Endodermal cell (in vitro differentiated cells): ENCODE data around the gene SLC12A8. TPM values are rescaled to one million over a fixed set of nuclear protein-coding genes. Genes with fewer than 3 reads are reported as not detected.
A peak's percentile ranks its signal among the peaks of the same experiment; 100 is the strongest.

Experiments used
- DNase-seq: peaks from one replicate; pipeline ENCODE4 v3.0.0-alpha.2; 2017
- H3K27ac ChIP-seq: 2 replicates; pipeline ENCODE4 v1.5.1; 2013; ENCODE audit warnings: mild to moderate bottlenecking, low read depth, low read length, moderate library complexity
- H3K27me3 ChIP-seq: 2 replicates; pipeline ENCODE4 v1.6.1; 2013; ENCODE audit warnings: mild to moderate bottlenecking, low read length, moderate library complexity; ENCODE audit not compliant: insufficient read depth, control insufficient read depth, poor library complexity, severe bottlenecking
- H3K36me3 ChIP-seq: 2 replicates; pipeline ENCODE4 v1.7.0; 2013; ENCODE audit warnings: mild to moderate bottlenecking, low read length, moderate library complexity; ENCODE audit not compliant: control insufficient read depth, insufficient read depth
- H3K4me1 ChIP-seq: one replicate; pipeline ENCODE4 v1.7.0; 2013; ENCODE audit warnings: low read length; ENCODE audit not compliant: control insufficient read depth, insufficient read depth
- H3K4me3 ChIP-seq: 2 replicates; pipeline ENCODE4 v1.5.1; 2013; ENCODE audit warnings: mild to moderate bottlenecking, low read length, moderate library complexity
- H3K9ac ChIP-seq: 2 replicates; pipeline ENCODE4 v1.6.1; 2013; ENCODE audit warnings: mild to moderate bottlenecking, low read length, moderate library complexity; ENCODE audit not compliant: poor library complexity, severe bottlenecking; ENCODE audit errors: extremely low read depth
- H3K9me3 ChIP-seq: 2 replicates; pipeline ENCODE4 v1.6.1; 2013; ENCODE audit warnings: mild to moderate bottlenecking, low read length, moderate library complexity; ENCODE audit not compliant: control insufficient read depth
- H3K27ac Mint-ChIP-seq: 2 replicates; pipeline ENCODE4 v1.8.0; 2020; ENCODE audit warnings: mixed read lengths
- H3K27me3 Mint-ChIP-seq: 2 replicates; pipeline ENCODE4 v1.8.0; 2021; ENCODE audit warnings: mild to moderate bottlenecking, mixed read lengths; ENCODE audit not compliant: insufficient read depth
- H3K36me3 Mint-ChIP-seq: 2 replicates; pipeline ENCODE4 v1.8.0; 2020; ENCODE audit warnings: low read depth, mixed read lengths
- H3K4me1 Mint-ChIP-seq: 2 replicates; pipeline ENCODE4 v1.8.0; 2020; ENCODE audit warnings: mixed read lengths
- H3K4me3 Mint-ChIP-seq: 2 replicates; pipeline ENCODE4 v1.8.0; 2020; ENCODE audit warnings: mild to moderate bottlenecking, moderate library complexity, mixed read lengths
- H3K9me3 Mint-ChIP-seq: 2 replicates; pipeline ENCODE4 v1.8.0; 2020; ENCODE audit warnings: mild to moderate bottlenecking, mixed read lengths
- CTCF ChIP-seq: fragments of 200-600 bp; sonication (generic); conservative IDR thresholded peaks from 2 replicates; pipeline ENCODE4 v1.5.0; 2021; ENCODE audit warnings: antibody characterized with exemption, mild to moderate bottlenecking
- WGBS, 2 experiments: methylation state at CpG; one replicate each; pipeline versions ENCODE4 v1.1.5 to v1.1.7; 2013; ENCODE audit warnings: missing lambda C conversion rate in 2 of 2, mixed read lengths in 1 of 2; ENCODE audit not compliant: insufficient coverage in 1 of 2, insufficient read length in 1 of 2; 5-methylcytosine and 5-hydroxymethylcytosine counted together
- total RNA-seq, 2 donors: library from RNA; stranded (reverse); fragmentation: NEBNext Ultra II Directional in 1 of 2; extraction: Animal tissue kit (Norgen Biotek cat#: 25700) in 1 of 2; gene quantifications; 2 replicates in 1 of 2; 3 replicates in 1 of 2; pipeline ENCODE4 v1.2.1, GENCODE V29; 2021

SLC12A8 gene
- total RNA-seq, 2 donors from 2014 or later, result 17.3 to 18.6 TPM

- DNase-seq, result peak; percentile 24
- Mint-ChIP-seq H3K27me3 (no peaks in the 10 kb centered on the region), H3K4me1 (peaks cover 19% of the 10 kb centered on the region), H3K4me3 (no peak overlapping the region), H3K27ac (no peak overlapping the region), H3K36me3 (no peaks in the 10 kb centered on the region), H3K9me3 (no peaks in the 10 kb centered on the region)
- H3K4me1 ChIP-seq, result no peaks in the 10 kb centered on the region
- WGBS, 2 experiments, result 95 to 97% methylated on average over 16 to 17 of the region's 17 CpGs
- no peaks in the 10 kb centered on the region for H3K27me3 ChIP-seq
- H3K9ac ChIP-seq, result no peak overlapping the region
- TF ChIP-seq CTCF, result no peak
- no peak overlapping the region for H3K27ac ChIP-seq
- no peak overlapping the region for H3K4me3 ChIP-seq
- H3K9me3 ChIP-seq, result no peaks in the 10 kb centered on the region
- no peaks in the 10 kb centered on the region for H3K36me3 ChIP-seq
Measured at GRCh38 chr3:125154800-125155269, 57.7 kb downstream of the SLC12A8 start.

DNA sequence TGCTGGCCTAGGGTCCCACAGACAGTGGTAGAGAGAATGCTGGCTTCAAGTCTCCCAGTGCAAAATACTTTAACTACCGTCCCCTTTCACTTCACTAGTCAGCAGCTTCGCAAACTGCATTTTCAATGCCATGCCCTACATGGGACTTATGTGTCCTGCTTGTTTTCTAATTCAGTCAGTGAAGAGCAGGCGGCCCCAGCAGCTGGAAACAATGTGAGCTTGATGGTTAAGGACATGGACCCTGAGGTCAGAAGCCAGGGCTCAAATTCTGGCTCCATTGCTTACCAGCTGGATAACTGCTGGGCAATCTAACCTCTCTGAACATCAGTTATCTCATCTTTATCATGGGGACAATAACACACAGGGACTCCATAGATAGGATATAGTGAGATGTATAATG, 58.4 kb downstream of the SLC12A8 start:
- peaks cover 19% of the 10 kb centered on the region for H3K4me1 Mint-ChIP-seq

GRCh38 chr3:125152951-125153350, 59.6 kb downstream of the SLC12A8 start:
- Mint-ChIP-seq H3K9me3 (no peaks in the 10 kb centered on the region), H3K27ac (no peak overlapping the region), H3K4me3 (no peak overlapping the region), H3K4me1 (peaks cover 14% of the 10 kb centered on the region), H3K36me3 (no peaks in the 10 kb centered on the region), H3K27me3 (no peaks in the 10 kb centered on the region)
- Histone ChIP-seq H3K27me3 (no peaks in the 10 kb centered on the region), H3K36me3 (no peaks in the 10 kb centered on the region), H3K4me1 (no peaks in the 10 kb centered on the region), H3K27ac (no peak overlapping the region), H3K9me3 (no peaks in the 10 kb centered on the region), H3K9ac (no peak overlapping the region), H3K4me3 (no peak overlapping the region)
- 87 to 98% methylated on average over 8 to 10 of the region's 10 CpGs for WGBS, 2 experiments
- DNase-seq, result peak; percentile 30
- TF ChIP-seq CTCF, result no peak

More for the DNA sequence above, 58.4 kb downstream of the SLC12A8 start:
- DNase-seq, result peak; percentile 36
- Histone ChIP-seq H3K27me3 (no peaks in the 10 kb centered on the region), H3K9ac (no peak overlapping the region), H3K9me3 (no peaks in the 10 kb centered on the region), H3K27ac (no peak overlapping the region), H3K4me1 (no peaks in the 10 kb centered on the region), H3K4me3 (no peak overlapping the region), H3K36me3 (no peaks in the 10 kb centered on the region)
- H3K36me3 Mint-ChIP-seq, result no peaks in the 10 kb centered on the region
- H3K27ac Mint-ChIP-seq, result no peak overlapping the region
- H3K4me3 Mint-ChIP-seq, result no peak overlapping the region
- no peaks in the 10 kb centered on the region for H3K9me3 Mint-ChIP-seq
- no peak for TF ChIP-seq CTCF
- no peaks in the 10 kb centered on the region for H3K27me3 Mint-ChIP-seq
- 90 to 92% methylated on average over 3 of the region's 3 CpGs for WGBS, 2 experiments
